K562 (cell line): ENCODE results near the gene APLF. TPM values are rescaled to one million over a fixed set of nuclear protein-coding genes. Genes with fewer than 3 reads are reported as not detected.

Experiments used
- BRD4 ChIP-seq: fragments of 200-600 bp; sonication (generic); IDR thresholded peaks from 2 replicates; pipeline ENCODE4 v1.6.1; 2017; ENCODE audit warnings: inconsistent platforms
- DIDO1 ChIP-seq: fragments of 450-650 bp; IDR thresholded peaks from 2 replicates; pipeline ENCODE4 v1.6.1; 2016; ENCODE audit warnings: low read depth, missing biosample characterization, missing genetic modification characterization
- GATAD2A ChIP-seq: fragments of 450-650 bp; IDR thresholded peaks from 2 replicates; pipeline ENCODE4 v1.6.1; 2017
- HSF4 ChIP-seq: fragments of 250-450 bp; sonication (Bioruptor Pico); IDR thresholded peaks from 2 replicates; pipeline ENCODE4 v2.1.2; 2022; ENCODE audit warnings: mild to moderate bottlenecking, moderate library complexity, borderline replicate concordance
- IRF1 ChIP-seq: sonication (generic); formaldehyde crosslinking; IDR thresholded peaks from 2 replicates; pipeline ENCODE4 v1.8.0; 2022; ENCODE audit warnings: missing genetic modification reagents, mild to moderate bottlenecking, borderline replicate concordance
- LEF1 ChIP-seq: fragments of 450-650 bp; IDR thresholded peaks from 2 replicates; pipeline ENCODE4 v1.6.1; 2016; ENCODE audit warnings: mild to moderate bottlenecking
- NBN ChIP-seq: fragments of 450-650 bp; IDR thresholded peaks from 2 replicates; pipeline ENCODE4 v1.6.1; 2016; ENCODE audit warnings: low read depth, mild to moderate bottlenecking
- NR2C1 ChIP-seq, 2 experiments: fragments of 450-650 bp; IDR thresholded peaks; 2 replicates each; pipeline ENCODE4 v1.6.1; 2017; ENCODE audit warnings: mild to moderate bottlenecking in 2 of 2, antibody characterized with exemption in 1 of 2, inconsistent platforms in 1 of 2, missing compliant biosample characterization in 1 of 2, missing genetic modification characterization in 1 of 2
- OTX1 ChIP-seq: fragments of 450-650 bp; formaldehyde crosslinking; IDR thresholded peaks from 2 replicates; pipeline ENCODE4 v1.4.0; 2022; ENCODE audit warnings: mild to moderate bottlenecking
- SMAD4 ChIP-seq: fragments of 250-450 bp; sonication (Bioruptor Pico); conservative IDR thresholded peaks from 2 replicates; pipeline ENCODE4 v1.8.0; 2021; ENCODE audit warnings: inconsistent platforms, mild to moderate bottlenecking, moderate library complexity
- TEAD2 ChIP-seq: fragments of 450-650 bp; IDR thresholded peaks from 2 replicates; pipeline ENCODE4 v1.6.1; 2016; ENCODE audit warnings: missing genetic modification characterization, control low read depth, missing compliant biosample characterization
- THRB ChIP-seq: fragments of 450-650 bp; formaldehyde crosslinking; conservative IDR thresholded peaks from 2 replicates; pipeline ENCODE4 v1.4.0; 2022; ENCODE audit warnings: mild to moderate bottlenecking, missing genetic modification characterization
- USF1 ChIP-seq: sonication (generic); formaldehyde crosslinking; IDR thresholded peaks from 2 replicates; pipeline ENCODE4 v1.9.0; 2022; ENCODE audit warnings: mild to moderate bottlenecking, missing genetic modification reagents
- ZNF444 ChIP-seq: fragments of 250-450 bp; sonication (Bioruptor Pico); IDR thresholded peaks from 2 replicates; pipeline ENCODE4 v1.4.0; 2020; ENCODE audit warnings: mild to moderate bottlenecking, moderate library complexity
- ZNF449 ChIP-seq: fragments of 250-450 bp; sonication (Bioruptor Pico); IDR thresholded peaks from 2 replicates; pipeline ENCODE4 v1.8.0; 2022; ENCODE audit warnings: moderate library complexity, mild to moderate bottlenecking, inconsistent platforms
- polyA plus RNA-seq, 8 experiments: library from polyadenylated mRNA; depleted of rRNA in 4 of 8; stranded (reverse) in 5 of 8; unstranded in 3 of 8; fragments of >200 nt; fragmentation: Nextera tagmentation in 2 of 8; fragmentation: Illumina TruSeq in 1 of 8; extraction: Ambion mirVana in 2 of 8; extraction: Trizol in 1 of 8; gene quantifications; 2 replicates each; pipeline versions ENCODE4 v1.2.1 to v1.2.3, GENCODE V29; 2011 to 2014; ENCODE audit warnings: inconsistent platforms in 1 of 8, missing spikeins in 1 of 8
- total RNA-seq, 7 experiments: library from RNA; depleted of rRNA in 6 of 7; stranded (reverse); fragments of >200 nt in 6 of 7; fragmentation: Illumina TruSeq in 2 of 7; extraction: Trizol in 2 of 7; gene quantifications; 2 replicates each; pipeline versions ENCODE4 v1.2.1 to v1.2.3, GENCODE V29; 2011 to 2021; ENCODE audit warnings: low replicate concordance in 1 of 7
- TF ChIP-seq, protein P1 (sequence below): fragments of 250-450 bp; sonication (Bioruptor Pico); IDR thresholded peaks from 2 replicates; pipeline ENCODE4 v1.5.0; 2022; ENCODE audit warnings: mild to moderate bottlenecking
- TF ChIP-seq, protein P2 (sequence below), 2 experiments: fragments of 450-650 bp; conservative IDR thresholded peaks; 2 replicates each; pipeline ENCODE4 v1.6.1; 2017; ENCODE audit warnings: mild to moderate bottlenecking in 2 of 2, moderate library complexity in 2 of 2

Gene APLF
- total and polyA plus RNA-seq, 9 of the 15 experiments (the other 6 are each of a cell fraction or from before 2014, with no cell fraction given) = 0.07 to 1.1 (median 0.71) TPM

DNA sequence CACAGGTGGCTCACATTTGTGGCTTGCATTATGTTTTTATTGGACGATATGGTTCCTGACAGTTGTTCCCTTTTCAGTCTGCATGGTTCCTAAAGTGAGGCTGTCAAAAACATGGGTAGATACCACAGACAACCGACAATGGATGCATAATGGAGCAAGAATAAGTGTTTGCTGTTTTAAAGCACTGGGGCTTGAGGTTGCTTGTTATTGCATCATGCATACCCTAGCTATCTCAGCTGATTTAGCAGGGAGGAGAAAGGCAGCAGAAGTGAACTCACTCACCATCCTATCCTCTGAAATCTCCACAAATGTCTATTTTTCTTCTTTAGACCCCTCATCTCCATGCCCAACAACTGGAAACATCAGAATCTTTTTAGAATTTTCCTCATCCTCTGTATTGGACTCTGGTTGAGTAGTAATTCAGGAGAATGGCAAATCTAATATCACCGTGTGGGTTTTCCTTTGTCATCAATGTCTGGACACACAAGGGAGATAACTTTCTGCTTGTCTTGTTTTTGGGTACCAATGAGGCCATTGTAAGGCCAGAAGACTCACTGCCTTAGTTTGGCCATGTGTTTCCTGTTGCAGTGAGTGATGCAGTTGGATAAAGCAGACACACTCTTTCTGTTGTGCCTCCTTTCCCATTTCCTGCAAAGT, 47.0 kb upstream of the APLF start (continued):
- TF ChIP-seq USF1 (CRISPR knock-in tag) (no peak), LEF1 (peak; percentile 43; the same call in 1 of the 2 replicates), ZNF444 (CRISPR knock-in tag) (0 out of 2 replicates have a peak, but pooled peaks have one; percentile 8), HSF4 (CRISPR knock-in tag) (peak; percentile 79; the same call in 1 of the 2 replicates), ZNF449 (CRISPR knock-in tag) (peak; percentile 80; the same call in 1 of the 2 replicates), NBN (peak; percentile 75), THRB (CRISPR knock-in tag) (peak; percentile 66; the same call in 1 of the 2 replicates), GATAD2A (no peak), TEAD2 (peak; percentile 62; the same call in 1 of the 2 replicates), NR2C1 (IDR thresholded peaks at IDR 0.05) (no peak), NR2C1 (tag; IDR thresholded peaks at IDR 0.05) (peak; percentile 41), OTX1 (0 out of 2 replicates have a peak, but pooled peaks have one; percentile 66), SMAD4 (CRISPR knock-in tag) (peak; percentile 90), DIDO1 (tag) (0 out of 2 replicates have a peak, but pooled peaks have one; percentile 49), IRF1 (CRISPR knock-in tag) (no peak), BRD4 (no peak; the same call in 1 of the 2 replicates)
- TF ChIP-seq, protein P1, sequence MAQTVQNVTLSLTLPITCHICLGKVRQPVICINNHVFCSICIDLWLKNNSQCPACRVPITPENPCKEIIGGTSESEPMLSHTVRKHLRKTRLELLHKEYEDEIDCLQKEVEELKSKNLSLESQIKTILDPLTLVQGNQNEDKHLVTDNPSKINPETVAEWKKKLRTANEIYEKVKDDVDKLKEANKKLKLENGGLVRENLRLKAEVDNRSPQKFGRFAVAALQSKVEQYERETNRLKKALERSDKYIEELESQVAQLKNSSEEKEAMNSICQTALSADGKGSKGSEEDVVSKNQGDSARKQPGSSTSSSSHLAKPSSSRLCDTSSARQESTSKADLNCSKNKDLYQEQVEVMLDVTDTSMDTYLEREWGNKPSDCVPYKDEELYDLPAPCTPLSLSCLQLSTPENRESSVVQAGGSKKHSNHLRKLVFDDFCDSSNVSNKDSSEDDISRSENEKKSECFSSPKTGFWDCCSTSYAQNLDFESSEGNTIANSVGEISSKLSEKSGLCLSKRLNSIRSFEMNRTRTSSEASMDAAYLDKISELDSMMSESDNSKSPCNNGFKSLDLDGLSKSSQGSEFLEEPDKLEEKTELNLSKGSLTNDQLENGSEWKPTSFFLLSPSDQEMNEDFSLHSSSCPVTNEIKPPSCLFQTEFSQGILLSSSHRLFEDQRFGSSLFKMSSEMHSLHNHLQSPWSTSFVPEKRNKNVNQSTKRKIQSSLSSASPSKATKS = no peak
- TF ChIP-seq, protein P2, sequence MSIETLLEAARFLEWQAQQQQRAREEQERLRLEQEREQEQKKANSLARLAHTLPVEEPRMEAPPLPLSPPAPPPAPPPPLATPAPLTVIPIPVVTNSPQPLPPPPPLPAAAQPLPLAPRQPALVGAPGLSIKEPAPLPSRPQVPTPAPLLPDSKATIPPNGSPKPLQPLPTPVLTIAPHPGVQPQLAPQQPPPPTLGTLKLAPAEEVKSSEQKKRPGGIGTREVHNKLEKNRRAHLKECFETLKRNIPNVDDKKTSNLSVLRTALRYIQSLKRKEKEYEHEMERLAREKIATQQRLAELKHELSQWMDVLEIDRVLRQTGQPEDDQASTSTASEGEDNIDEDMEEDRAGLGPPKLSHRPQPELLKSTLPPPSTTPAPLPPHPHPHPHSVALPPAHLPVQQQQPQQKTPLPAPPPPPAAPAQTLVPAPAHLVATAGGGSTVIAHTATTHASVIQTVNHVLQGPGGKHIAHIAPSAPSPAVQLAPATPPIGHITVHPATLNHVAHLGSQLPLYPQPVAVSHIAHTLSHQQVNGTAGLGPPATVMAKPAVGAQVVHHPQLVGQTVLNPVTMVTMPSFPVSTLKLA (conservative IDR thresholded peaks at IDR 0.05) = 0 out of 4 replicates have a peak, but pooled peaks of 1 of the 2 experiments have one; percentile 14
